Fibroblast of villous mesenchyme (primary cell): Measurements from ENCODE around the gene CADM1. TPM values are rescaled to one million over a fixed set of nuclear protein-coding genes. Genes with fewer than 3 reads are reported as not detected.

Experiments used
- DNase-seq: peaks from one replicate; pipeline ENCODE4 v3.0.0-alpha.2; 2010; ENCODE audit warnings: low read depth
- H3K4me3 ChIP-seq: 2 replicates; pipeline ENCODE4 v1.5.1; 2011; ENCODE audit warnings: low read depth, mild to moderate bottlenecking, low read length
- total RNA-seq: library from RNA; depleted of rRNA; stranded (reverse); fragments of >200 nt; gene quantifications from 2 replicates; pipeline ENCODE4 v1.2.3, GENCODE V29; 2012
- TF ChIP-seq, protein P1 (sequence below): IDR thresholded peaks from 2 replicates; pipeline ENCODE4 v1.5.1; 2012; ENCODE audit warnings: low read depth, mild to moderate bottlenecking, low read length; ENCODE audit not compliant: insufficient read depth

Gene CADM1
- total RNA-seq, 1 donor: 9.1 TPM

GRCh38 chr11:115462004-115462541 is 42.1 kb downstream of the CADM1 start:
- DNase-seq: no peak
- TF ChIP-seq, protein P1, sequence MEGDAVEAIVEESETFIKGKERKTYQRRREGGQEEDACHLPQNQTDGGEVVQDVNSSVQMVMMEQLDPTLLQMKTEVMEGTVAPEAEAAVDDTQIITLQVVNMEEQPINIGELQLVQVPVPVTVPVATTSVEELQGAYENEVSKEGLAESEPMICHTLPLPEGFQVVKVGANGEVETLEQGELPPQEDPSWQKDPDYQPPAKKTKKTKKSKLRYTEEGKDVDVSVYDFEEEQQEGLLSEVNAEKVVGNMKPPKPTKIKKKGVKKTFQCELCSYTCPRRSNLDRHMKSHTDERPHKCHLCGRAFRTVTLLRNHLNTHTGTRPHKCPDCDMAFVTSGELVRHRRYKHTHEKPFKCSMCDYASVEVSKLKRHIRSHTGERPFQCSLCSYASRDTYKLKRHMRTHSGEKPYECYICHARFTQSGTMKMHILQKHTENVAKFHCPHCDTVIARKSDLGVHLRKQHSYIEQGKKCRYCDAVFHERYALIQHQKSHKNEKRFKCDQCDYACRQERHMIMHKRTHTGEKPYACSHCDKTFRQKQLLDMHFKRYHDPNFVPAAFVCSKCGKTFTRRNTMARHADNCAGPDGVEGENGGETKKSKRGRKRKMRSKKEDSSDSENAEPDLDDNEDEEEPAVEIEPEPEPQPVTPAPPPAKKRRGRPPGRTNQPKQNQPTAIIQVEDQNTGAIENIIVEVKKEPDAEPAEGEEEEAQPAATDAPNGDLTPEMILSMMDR: no peak
- H3K4me3 ChIP-seq: no peak overlapping the region

GRCh38 chr11:115460512-115460911 is 43.7 kb downstream of the CADM1 start:
- no peak overlapping the region for H3K4me3 ChIP-seq
- no peak for DNase-seq
- TF ChIP-seq, protein P1: no peak

DNA sequence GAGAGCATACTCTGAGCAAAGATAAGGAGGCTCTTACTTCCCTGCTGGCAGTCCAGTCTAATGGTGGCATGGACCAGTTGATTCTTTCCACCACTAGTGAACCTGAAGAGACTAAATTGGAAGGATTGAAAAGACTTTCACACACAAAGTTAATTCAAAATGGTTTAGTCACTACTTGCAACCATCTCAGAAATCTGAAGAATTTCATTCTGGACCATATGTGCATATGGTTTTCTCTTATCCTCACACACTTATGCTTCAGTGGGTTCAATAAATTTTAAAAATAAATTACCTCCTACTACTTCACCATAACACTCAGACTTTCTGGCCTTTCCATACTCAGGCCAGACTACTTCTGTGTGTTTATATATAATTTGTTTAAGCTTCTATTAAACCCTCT is 44.7 kb downstream of the CADM1 start:
- no peak overlapping the region for H3K4me3 ChIP-seq
- no peak for DNase-seq
- TF ChIP-seq, protein P1: no peak

DNA sequence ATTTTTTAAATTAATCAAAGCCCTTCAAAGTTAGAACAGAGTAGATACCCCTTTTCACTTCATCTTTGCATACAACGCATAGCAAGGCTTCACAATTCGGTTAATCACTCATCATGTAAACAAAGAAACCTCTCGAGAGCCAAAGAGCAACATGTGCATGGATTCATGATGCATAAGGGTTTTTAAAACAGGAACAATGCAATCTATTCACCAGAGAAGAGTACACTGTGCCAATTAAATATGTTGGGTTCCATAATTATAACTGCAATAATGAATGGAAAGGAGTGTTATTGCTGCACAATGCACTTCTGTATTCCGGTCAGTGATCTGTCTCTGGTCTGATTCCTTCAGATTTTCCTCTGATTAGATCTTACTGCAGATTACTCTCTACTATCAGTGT is 45.3 kb downstream of the CADM1 start:
- no peak overlapping the region for H3K4me3 ChIP-seq
- TF ChIP-seq, protein P1: no peak
- DNase-seq: no peak

- H3K4me3 ChIP-seq: no peak overlapping the region
- DNase-seq: no peak
- TF ChIP-seq, protein P1: no peak
These were observed 48.2 kb downstream of the CADM1 start for GRCh38 chr11:115456019-115456418.

- no peak overlapping the region for H3K4me3 ChIP-seq
- TF ChIP-seq, protein P1: no peak
- DNase-seq: no peak
These were observed 48.6 kb downstream of the CADM1 start for GRCh38 chr11:115455613-115456012.

DNA sequence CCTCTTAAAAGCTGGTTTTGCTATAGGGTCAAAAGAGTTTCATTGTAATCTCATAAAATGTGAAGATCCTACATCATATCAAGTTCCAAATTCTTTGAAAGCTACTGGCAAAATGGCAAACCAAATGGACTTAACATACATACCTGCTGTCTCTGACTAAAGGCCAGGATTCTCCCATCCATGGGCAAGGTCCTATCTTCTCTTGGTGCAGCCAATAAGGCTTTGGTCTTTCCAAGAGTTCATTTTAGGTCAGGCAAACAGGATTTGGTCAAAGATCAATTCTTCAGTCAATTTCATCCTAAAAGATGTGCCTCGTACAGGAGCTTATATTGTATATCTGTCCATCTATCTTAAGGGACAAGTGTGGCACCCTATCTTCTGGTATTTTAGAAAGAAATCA is 49.7 kb downstream of the CADM1 start:
- no peak for DNase-seq
- H3K4me3 ChIP-seq: no peak overlapping the region
- TF ChIP-seq, protein P1: no peak
